Activated CD4-positive, alpha-beta T cell treated with anti-CD3 and anti-CD28 coated beads, Interleukin-2, Interleukin-6, amounts not matched to agents 100 ng/mL and 50 ng/mL, durations not matched to agents 16 hours and 8 hours (primary cell): ENCODE data around the gene BIK.
"Not testable (repeated sequence)": the region's sequence is repeated elsewhere in the genome, so short reads cannot be mapped to it uniquely, and the experiment has no call there.

ENCODE experiments used
- DNase-seq: peaks from one replicate; pipeline ENCODE4 v3.0.0-alpha.2; 2020

The BIK gene

GRCh38 chr22:43142880-43143562, 32.5 kb downstream of the BIK start, which contains the start of gene MCAT:
Gene MCAT (minus strand): TSS chr22:43143398. CDS start chr22:43143348, 50 bp downstream.
- peak; percentile 90 for DNase-seq

GRCh38 chr22:43144949-43145348, 34.4 kb downstream of the BIK start:
- DNase-seq, result no peak

GRCh38 chr22:43145371-43145770, 34.8 kb downstream of the BIK start:
- DNase-seq, result not testable (repeated sequence)

- not testable (repeated sequence) for DNase-seq
Measured at GRCh38 chr22:43146332-43146731, 35.8 kb downstream of the BIK start.

GRCh38 chr22:43147821-43148220, 37.3 kb downstream of the BIK start:
- DNase-seq, result no peak

- DNase-seq, result peak; percentile 19
Measured at GRCh38 chr22:43148581-43148980, 38.0 kb downstream of the BIK start.

GRCh38 chr22:43150731-43151206, 40.2 kb downstream of the BIK start:
- no peak for DNase-seq

- peak; percentile 69 for DNase-seq
Measured at GRCh38 chr22:43151251-43152002, 40.9 kb downstream of the BIK start, which contains the start of gene TSPO. Gene TSPO (plus strand): TSS chr22:43151559. CDS start chr22:43159239, 7,680 bp downstream.

GRCh38 chr22:43152003-43152356, 41.4 kb downstream of the BIK start:
- no peak for DNase-seq

- DNase-seq, result peak; percentile 71
Measured at GRCh38 chr22:43152357-43153071, 42.0 kb downstream of the BIK start.

GRCh38 chr22:43153899-43154298, 43.3 kb downstream of the BIK start:
- DNase-seq, result no peak

GRCh38 chr22:43154887-43155536, 44.5 kb downstream of the BIK start:
- no peak for DNase-seq

- DNase-seq, result no peak
Measured at GRCh38 chr22:43155789-43156188, 45.2 kb downstream of the BIK start.

- no peak for DNase-seq
Measured at GRCh38 chr22:43156413-43156812, 45.9 kb downstream of the BIK start.

- DNase-seq, result no peak
Measured at GRCh38 chr22:43157874-43158546, 47.5 kb downstream of the BIK start.

GRCh38 chr22:43158778-43159483, 48.4 kb downstream of the BIK start:
- DNase-seq, result no peak

GRCh38 chr22:43159484-43160178, 49.1 kb downstream of the BIK start:
- DNase-seq, result no peak

GRCh38 chr22:43160497-43161126, 50.1 kb downstream of the BIK start:
- no peak for DNase-seq

- no peak for DNase-seq
Measured at GRCh38 chr22:43162412-43163150, 52.0 kb downstream of the BIK start.
